GM03348 (cell line): ENCODE data around the gene PRSS1.
"Not testable (repeated sequence)": the region's sequence is repeated elsewhere in the genome, so short reads cannot be mapped to it uniquely, and the experiment has no call there.

ENCODE experiments used
- DNase-seq: peaks from one replicate; pipeline ENCODE4 v3.0.0; 2012; ENCODE audit warnings: low spot score

The PRSS1 gene

DNA sequence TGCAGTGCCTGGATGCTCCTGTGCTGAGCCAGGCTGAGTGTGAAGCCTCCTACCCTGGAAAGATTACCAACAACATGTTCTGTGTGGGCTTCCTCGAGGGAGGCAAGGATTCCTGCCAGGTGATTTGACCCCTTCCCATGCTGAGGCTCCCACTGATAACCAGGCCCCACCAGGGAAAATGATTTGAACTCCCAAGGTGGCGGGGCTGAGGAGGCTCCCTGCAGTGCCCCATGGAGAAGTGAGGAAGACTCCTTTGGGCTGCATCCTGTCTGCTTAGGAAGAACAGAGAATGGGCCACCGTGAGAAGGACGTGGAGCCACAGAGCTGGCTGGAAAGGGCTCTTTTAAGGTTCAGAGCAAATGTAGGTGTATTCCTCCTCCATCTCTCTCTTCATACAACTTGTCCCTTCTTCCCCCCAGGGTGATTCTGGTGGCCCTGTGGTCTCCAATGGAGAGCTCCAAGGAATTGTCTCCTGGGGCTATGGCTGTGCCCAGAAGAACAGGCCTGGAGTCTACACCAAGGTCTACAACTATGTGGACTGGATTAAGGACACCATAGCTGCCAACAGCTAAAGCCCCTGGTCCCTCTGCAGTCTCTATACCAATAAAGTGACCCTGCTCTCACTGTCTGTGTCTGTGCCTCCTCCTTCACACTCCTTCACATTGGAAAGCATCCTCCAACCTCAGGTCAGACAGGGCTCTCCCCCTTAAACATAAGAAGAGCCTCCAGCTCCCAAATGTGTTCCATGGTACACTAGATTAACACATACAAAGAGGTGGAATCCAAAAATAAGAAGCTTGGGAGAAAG is 24.9 kb downstream of the PRSS1 start:
- DNase-seq: no peak

DNA sequence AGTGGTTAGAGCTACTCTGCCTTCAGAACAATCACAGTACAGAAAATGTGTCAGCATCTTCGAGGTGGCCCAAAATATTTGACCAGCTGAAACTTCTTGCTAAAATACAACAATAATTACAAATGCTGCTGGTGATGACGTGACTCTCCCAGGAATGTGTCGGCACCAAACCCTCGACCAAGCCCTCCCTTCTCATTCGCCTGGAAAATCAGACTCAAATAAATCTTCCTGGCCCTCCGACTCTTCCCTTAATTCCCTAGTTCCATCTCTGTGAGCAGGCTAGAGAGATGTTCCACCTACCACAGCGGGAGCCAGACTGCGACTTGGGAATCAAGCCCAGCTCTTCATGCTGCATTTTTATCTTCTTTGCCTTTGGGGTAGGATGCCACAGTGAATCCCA is 25.6 kb downstream of the PRSS1 start:
- no peak for DNase-seq

DNA sequence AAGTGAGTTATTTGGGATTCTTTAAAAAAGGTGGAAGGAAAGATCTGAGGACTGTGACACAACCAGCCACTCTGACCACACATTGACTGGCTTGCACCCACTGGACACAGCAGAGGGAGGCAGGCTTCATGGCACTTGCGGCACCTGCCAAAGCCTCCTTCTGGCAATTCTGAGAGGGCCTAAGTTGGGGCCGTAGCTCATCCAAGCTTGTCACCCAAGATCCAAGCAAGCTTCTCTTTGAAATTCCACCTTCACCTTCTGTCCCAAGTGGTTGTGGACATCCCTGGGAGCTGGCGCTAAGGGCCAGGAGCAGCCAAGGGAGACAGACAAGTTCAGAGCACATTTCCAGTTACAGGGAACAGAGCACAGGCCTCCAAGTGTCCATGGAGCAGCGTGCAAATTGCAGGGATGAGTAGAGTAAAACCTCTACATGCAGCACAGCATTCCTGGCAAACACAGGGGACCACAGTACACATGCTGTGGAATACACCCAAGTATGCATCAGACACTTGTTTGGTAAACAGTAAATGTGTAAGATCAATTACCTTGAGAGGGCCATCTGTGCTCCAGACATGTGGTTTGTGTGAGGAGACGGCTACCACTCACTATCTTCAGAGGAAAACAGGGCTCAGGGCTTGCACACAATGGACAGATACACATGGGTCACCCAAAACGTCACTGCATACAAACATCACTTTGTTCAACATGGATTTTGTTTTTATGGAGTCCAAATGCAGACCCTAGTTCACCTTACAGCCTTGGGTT is 26.3 kb downstream of the PRSS1 start:
- not testable (repeated sequence) for DNase-seq

DNA sequence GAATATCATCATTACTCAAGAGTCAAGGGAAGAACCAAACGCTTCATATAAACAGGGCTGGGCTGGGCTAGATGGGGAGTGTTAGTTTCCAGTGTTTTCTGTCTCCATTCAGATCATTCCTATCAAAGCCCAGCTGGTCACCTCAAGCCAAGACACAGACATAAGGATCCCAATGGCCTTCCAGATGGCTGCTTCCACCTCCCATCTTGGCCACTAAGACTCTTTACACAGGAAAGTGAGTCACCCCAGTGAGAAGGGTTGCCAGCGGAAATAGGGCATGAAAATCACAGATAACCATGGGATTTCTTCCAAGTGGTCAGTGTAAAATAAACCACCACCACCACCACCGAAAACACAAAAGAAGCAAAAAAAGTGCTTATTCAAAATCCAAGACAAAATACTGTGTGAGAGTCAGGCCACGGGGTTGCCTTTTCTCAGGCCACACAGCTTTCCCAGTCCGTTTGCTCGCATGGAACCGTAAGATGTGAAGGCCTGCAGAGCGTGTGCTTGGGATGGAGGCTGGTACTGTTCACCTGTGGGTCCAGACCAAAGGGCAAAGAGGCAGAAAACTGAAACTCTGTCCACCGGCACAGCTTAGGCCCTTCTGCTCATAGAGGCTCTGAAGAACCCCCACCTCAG is 27.1 kb downstream of the PRSS1 start:
- DNase-seq: no peak

DNA sequence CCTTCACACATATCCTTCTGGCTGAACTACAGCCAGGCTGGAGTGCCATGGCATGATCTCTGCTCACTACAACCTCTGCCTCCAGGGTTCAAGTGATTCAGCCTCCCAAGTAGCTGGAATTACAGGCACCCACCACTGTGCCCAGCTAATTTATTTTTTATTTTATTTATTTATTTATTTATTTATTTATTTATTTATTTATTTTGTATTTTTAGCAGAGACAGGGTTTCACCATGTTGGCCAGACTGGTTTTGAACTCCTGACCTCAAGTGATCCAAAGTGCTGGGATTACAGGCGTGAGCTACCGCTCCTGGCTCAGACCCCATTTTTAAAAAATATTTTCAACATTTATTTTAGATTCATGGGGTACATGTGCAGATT is 27.6 kb downstream of the PRSS1 start:
- DNase-seq: not testable (repeated sequence)

DNA sequence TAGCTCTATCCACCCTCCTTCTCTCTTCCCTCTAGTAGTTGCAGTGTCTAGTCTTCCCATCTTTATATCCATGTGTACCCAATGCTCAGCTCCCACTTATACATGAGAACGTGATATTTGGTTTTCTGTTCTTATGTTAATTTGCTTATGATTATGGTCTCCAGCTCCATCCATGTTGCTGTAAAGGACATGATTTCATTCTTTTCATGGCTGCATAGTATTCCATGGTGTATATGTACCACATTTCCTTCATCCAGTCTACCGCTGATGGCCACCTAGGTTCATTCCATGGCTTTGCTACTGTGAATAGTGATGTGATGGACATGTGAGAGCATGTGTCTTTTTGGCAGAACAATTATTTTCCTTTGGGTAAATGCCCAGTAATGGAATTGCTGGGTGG is 28.0 kb downstream of the PRSS1 start:
- DNase-seq: no peak

DNA sequence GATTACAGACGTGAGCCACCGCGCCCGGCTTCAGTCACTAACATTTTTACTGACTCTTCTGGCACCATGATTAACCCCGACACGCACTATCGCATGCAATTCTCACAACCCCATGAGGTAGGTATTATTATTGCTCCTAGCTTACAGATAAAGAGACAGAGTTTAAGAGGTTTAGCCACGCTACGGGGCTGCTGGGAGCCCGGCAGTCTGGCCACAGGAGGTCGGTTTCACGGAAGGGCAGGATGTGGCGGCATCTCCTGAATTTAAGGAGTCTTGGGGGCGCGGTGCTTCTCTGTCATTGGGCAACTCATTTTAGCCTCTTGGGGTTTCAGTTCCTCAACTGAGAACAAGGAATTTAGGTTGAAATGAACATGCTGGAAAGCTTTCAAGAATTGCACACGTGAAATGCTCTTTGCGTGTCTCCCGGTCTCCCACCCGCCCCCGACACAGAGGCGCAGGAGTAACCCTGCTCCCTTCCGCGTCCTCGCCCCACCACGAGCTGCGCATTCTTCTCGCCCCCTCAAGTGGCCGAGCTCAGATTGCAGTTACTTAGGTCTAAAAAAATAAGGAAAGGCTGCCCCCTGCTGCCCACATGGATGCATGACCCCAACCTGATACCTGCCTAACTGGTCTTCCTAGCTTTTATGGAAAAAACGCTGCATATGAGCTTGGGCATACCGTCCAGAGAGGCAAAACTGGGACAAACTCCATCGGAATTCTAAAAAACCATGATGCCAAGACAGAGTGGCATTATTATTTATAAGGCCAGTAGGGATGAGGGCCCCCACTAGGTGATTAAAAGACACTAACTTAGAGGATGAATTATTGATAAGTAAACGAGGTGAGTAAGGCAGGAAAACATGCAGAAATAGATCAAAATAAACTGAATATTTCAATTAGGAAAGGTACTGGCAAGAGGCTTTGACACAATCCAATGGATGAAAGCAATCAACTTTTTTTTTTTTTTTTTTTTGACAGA is 33.9 kb downstream of the PRSS1 start:
- DNase-seq: peak; percentile 91

DNA sequence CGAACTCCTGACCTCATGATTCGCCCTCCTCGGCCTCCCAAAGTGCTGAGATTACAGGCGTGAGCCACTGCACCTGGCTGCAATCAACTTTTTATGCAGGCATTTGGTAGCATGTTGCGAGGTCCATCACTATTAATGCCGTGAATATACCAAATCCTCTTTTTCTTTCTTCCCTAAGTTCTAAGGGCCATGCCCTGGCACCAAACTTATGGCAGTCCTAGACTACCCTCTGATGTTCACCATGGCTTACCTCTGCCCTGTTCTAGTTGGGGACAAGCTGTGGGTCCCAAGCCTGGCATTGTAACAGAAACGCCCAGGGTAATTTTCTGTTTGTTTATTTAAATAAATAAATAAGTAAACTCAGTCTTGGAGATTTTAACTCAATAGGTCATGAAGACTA is 34.8 kb downstream of the PRSS1 start:
- no peak for DNase-seq

DNA sequence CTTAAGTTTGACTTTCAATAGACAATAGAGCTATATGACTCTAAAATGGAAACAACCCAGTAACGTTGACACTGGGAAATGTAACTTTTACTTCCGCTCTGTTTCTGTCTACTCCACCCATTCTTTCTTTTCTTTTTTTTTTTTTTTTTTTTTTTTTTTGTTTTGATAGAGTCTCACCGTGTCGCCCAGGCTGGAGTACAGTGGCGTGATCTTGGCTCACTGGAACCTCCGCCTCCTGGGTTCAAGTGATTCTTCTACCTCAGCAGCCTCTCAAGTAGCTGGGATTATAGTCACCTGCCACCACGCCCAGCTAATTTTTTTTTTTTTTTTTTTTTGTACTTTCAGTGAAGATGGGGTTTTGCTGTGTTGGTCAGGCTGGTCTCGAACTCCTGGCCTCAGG is 35.4 kb downstream of the PRSS1 start:
- DNase-seq: no peak

DNA sequence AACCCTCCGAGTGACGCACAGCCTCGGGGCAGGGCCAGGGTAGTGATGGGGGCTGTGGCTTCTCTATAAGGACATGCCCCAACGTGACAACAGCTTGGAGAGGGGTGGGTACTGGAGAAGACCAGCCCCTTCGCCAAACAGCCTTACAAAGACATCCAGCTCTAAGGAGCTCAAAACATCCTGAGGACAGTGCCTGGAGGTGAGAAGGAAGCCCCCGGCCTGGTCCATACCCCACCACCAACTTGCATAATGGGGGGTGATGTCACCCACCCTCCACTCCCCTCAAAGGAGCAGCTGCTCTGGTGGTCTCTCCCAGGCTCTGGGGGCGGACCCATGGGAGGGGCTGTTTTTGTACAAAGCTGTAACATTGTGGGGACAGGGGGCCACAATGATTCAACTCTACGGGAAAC is 36.6 kb downstream of the PRSS1 start:
- no peak for DNase-seq

DNA sequence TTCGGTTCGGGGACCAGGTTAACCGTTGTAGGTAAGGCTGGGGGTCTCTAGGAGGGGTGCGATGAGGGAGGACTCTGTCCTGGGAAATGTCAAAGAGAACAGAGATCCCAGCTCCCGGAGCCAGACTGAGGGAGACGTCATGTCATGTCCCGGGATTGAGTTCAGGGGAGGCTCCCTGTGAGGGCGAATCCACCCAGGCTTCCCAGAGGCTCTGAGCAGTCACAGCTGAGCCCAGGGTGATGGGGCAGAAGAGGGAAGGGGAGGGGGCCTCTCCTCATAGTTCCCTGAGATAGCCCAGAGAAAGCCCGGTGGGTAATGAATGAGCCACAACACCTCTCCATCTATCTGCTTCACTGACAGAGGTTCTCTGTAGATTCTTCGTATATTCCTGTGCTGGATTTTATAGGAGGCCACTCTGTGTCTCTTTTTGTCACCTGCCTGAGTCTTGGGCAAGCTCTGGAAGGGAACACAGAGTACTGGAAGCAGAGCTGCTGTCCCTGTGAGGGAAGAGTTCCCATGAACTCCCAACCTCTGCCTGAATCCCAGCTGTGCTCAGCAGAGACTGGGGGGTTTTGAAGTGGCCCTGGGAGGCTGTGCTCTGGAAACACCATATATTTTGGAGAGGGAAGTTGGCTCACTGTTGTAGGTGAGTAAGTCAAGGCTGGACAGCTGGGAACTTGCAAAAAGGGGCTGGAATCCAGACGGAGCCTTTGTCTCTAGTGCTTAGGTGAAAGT is 37.9 kb downstream of the PRSS1 start:
- DNase-seq: no peak

DNA sequence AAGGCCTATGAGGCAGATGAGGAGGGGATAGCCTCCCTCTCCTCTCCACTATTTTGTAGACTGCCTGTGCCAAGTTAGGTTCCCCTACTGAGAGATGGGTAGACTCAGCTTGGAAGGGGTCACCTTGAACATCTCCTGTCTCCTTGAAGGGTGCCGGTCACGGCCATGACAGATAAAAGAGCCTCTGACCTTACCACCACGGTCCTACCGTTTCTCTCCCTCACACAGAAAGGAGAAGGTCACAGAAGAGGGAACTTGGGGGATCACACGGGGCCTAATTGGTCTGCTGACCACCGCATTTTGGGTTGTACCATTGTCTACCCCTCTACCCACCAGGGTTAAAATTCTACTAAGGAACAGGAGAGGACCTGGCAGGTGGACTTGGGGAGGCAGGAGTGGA is 38.5 kb downstream of the PRSS1 start:
- DNase-seq: no peak

DNA sequence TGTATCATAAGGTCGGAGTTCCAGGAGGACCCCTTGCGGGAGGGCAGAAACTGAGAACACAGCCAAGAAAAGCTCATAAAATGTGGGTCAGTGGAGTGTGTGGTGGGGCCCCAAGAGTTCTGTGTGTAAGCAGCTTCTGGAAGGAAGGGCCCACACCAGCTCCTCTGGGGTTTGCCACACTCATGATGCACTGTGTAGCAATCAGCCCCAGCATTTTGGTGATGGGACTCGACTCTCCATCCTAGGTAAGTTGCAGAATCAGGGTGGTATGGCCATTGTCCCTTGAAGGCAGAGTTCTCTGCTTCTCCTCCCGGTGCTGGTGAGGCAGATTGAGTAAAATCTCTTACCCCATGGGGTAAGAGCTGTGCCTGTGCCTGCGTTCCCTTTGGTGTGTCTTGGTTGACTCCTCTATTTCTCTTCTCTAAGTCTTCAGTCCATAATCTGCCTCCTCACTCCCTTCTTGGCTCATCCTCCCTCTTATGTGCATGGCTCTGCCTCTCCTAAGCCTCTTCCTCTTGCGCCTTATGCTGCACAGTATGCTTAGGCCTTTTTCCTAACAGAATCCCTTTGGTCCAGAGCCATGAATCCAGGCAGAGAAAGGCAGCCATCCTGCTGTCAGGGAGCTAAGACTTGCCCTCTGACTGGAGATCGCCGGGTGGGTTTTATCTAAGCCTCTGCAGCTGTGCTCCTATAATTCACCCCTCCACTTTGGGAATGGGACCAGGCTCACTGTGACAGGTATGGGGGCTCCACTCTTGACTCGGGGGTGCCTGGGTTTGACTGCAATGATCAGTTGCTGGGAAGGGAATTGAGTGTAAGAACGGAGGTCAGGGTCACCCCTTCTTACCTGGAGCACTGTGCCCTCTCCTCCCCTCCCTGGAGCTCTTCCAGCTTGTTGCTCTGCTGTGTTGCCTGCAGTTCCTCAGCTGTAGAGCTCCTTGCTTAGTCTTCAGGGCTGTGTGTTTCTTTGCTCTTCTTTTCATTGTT is 39.3 kb downstream of the PRSS1 start:
- no peak for DNase-seq

DNA sequence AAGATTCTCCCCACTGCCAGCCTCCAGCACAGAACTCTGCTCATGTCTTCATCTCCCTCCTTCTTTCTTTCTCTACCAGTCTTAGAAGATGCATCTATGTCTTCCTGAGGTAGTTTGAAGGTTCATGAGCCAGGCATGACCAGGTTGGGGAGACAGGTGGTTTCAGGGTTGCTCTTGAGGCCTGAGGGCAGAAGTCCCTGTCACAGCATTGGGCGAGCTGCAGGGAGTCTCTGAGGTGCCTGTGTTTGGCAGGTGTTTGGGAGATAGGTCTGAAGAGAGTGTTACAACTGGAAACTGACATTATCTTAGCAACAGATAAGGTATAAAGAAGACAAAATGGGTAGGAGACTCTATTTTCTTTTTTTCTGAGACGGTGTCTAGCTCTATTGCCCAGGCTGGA is 40.2 kb downstream of the PRSS1 start:
- DNase-seq: no peak

DNA sequence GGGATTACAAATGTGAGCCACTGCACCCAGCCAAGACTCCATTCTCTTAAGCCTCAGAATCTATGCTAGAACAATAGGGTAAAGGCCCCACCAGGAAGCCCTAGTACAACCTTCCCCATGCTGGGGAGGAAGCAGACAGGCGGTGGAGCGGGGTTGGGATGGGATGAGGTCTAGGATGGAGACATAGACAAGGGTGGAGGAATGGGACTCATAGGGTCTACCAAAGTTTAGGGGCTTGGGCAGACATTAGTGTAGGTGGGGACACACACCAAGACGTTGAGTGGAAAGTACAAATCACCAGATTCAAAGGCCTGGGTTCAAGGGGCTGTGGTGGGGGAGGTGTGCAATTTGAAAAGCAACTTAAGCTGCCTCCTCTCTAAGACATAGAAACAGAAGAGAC is 40.8 kb downstream of the PRSS1 start:
- no peak for DNase-seq

DNA sequence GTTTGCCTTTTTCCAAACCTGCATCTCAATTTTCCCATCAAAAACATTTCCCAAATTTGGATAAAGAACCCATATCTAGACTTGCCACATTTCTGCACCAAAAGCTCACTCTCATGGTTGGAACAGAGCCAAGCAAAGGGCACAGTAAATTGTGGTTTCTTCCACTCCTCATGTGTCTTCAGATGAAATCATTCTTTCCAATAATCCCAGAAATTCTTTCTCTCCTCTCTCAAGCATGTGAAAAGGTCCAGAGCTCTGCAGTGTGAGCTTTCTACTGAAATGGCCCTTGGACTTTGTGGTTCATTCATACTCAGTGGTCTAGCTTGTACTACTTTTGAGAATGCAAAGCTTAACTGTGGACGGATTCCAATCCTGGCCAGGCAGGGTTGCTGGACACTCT is 41.3 kb downstream of the PRSS1 start:
- no peak for DNase-seq

DNA sequence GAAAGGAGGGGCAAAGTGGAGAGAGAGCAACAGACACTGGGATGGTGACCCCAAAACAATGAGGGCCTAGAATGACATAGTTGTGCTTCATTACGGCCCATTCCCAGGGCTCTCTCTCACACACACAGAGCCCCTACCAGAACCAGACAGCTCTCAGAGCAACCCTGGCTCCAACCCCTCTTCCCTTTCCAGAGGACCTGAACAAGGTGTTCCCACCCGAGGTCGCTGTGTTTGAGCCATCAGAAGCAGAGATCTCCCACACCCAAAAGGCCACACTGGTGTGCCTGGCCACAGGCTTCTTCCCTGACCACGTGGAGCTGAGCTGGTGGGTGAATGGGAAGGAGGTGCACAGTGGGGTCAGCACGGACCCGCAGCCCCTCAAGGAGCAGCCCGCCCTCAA is 42.2 kb downstream of the PRSS1 start:
- DNase-seq: no peak

DNA sequence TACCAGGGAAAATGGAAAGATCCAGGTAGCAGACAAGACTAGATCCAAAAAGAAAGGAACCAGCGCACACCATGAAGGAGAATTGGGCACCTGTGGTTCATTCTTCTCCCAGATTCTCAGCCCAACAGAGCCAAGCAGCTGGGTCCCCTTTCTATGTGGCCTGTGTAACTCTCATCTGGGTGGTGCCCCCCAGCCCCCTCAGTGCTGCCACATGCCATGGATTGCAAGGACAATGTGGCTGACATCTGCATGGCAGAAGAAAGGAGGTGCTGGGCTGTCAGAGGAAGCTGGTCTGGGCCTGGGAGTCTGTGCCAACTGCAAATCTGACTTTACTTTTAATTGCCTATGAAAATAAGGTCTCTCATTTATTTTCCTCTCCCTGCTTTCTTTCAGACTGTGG is 42.9 kb downstream of the PRSS1 start:
- DNase-seq: no peak

DNA sequence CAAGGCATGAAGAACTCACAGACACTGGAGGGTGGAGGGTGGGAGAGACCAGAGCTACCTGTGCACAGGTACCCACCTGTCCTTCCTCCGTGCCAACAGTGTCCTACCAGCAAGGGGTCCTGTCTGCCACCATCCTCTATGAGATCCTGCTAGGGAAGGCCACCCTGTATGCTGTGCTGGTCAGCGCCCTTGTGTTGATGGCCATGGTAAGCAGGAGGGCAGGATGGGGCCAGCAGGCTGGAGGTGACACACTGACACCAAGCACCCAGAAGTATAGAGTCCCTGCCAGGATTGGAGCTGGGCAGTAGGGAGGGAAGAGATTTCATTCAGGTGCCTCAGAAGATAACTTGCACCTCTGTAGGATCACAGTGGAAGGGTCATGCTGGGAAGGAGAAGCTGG is 43.3 kb downstream of the PRSS1 start:
- no peak for DNase-seq

DNA sequence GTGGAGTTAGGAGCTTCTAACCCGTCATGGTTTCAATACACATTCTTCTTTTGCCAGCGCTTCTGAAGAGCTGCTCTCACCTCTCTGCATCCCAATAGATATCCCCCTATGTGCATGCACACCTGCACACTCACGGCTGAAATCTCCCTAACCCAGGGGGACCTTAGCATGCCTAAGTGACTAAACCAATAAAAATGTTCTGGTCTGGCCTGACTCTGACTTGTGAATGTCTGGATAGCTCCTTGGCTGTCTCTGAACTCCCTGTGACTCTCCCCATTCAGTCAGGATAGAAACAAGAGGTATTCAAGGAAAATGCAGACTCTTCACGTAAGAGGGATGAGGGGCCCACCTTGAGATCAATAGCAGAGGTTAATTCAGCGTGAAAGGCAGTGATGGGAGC is 43.9 kb downstream of the PRSS1 start:
- no peak for DNase-seq
